Transverse colon (tissue), 4 donors: Measurements from ENCODE around the gene ZNF280A. TPM values are rescaled to one million over a fixed set of nuclear protein-coding genes. Genes with fewer than 3 reads are reported as not detected.

Experiments used
- DNase-seq: peaks from one replicate; pipeline ENCODE4 v3.0.0-alpha.2; 2019
- H3K27ac ChIP-seq, 4 donors: fragments of 200-600 bp; sonication (generic); 2 replicates each; pipeline ENCODE4 v1.5.1; 2016 to 2018; ENCODE audit warnings: inconsistent platforms in 4 of 4
- H3K27me3 ChIP-seq: fragments of 200-600 bp; sonication (generic); 2 replicates; pipeline ENCODE4 v1.5.1; 2017; ENCODE audit warnings: inconsistent platforms
- H3K36me3 ChIP-seq, 4 donors: fragments of 200-600 bp; sonication (generic); 2 replicates each; pipeline ENCODE4 v1.5.1; 2017 to 2019; ENCODE audit warnings: inconsistent platforms in 4 of 4
- H3K4me1 ChIP-seq, 4 donors: fragments of 200-600 bp; sonication (generic); 2 replicates each; pipeline ENCODE4 v1.5.1; 2017 to 2020; ENCODE audit warnings: inconsistent platforms in 4 of 4
- H3K4me3 ChIP-seq, 4 donors: fragments of 200-600 bp; sonication (generic); 1 replicate in 1 of 4; 2 replicates in 3 of 4; pipeline versions ENCODE4 v1.5.1 to v1.6.1; 2017 to 2019; ENCODE audit warnings: inconsistent platforms in 4 of 4
- H3K9me3 ChIP-seq, 2 donors: fragments of 200-600 bp; sonication (generic); 2 replicates each; pipeline ENCODE4 v1.5.1; 2017 to 2019; ENCODE audit warnings: inconsistent platforms in 2 of 2
- CTCF ChIP-seq, 5 experiments: fragments of 200-600 bp in 3 of 5; fragments of 450-650 bp in 2 of 5; sonication (generic) in 3 of 5; IDR thresholded peaks; 1 replicate in 2 of 5; 2 replicates in 3 of 5; pipeline ENCODE4 v1.5.1; 2016 to 2017; ENCODE audit warnings: antibody characterized with exemption in 5 of 5, inconsistent platforms in 3 of 5, mild to moderate bottlenecking in 2 of 5, moderate library complexity in 1 of 5
- EP300 ChIP-seq: sonication (generic); formaldehyde crosslinking; IDR thresholded peaks from one replicate; pipeline ENCODE4 v1.6.1; 2017; ENCODE audit warnings: antibody characterized with exemption, low read depth
- POLR2A ChIP-seq: fragments of 450-650 bp; IDR thresholded peaks from one replicate; pipeline ENCODE4 v1.6.1; 2016; ENCODE audit warnings: antibody characterized with exemption, mild to moderate bottlenecking, moderate library complexity
- POLR2AphosphoS5 ChIP-seq, 3 donors: sonication (generic); formaldehyde crosslinking; IDR thresholded peaks; one replicate each; pipeline ENCODE4 v1.6.1; 2016; ENCODE audit warnings: antibody characterized with exemption in 3 of 3
- WGBS, 2 donors: methylation state at CpG; one replicate each; pipeline ENCODE4 v1.1.5; 2018; ENCODE audit warnings: low coverage in 1 of 2; 5-methylcytosine and 5-hydroxymethylcytosine counted together
- in situ Hi-C, 4 donors: fragments of 200-750 bp; cut with MboI; loops; one replicate each; pipeline versions ENCODE4 v1.15.0 to v1.15.1; 2017; ENCODE audit warnings: low sequenced_read_pairs in 3 of 4, low pct_ligation_motif_present in 1 of 4, low pct_unique_long_range_greater_than_20kb in 1 of 4
- intact Hi-C: fragments of 100-400 bp; cut with DNase I; formaldehyde crosslinking; loops from one replicate; pipeline ENCODE4 v1.15.1; 2023; ENCODE audit warnings: low total_unique reads
- total RNA-seq, 4 donors: library from RNA; depleted of rRNA; stranded (reverse); fragments of >200 nt; gene quantifications; one replicate each; pipeline ENCODE4 v1.1.0, GENCODE V29; 2016

The ZNF280A gene, protein sequence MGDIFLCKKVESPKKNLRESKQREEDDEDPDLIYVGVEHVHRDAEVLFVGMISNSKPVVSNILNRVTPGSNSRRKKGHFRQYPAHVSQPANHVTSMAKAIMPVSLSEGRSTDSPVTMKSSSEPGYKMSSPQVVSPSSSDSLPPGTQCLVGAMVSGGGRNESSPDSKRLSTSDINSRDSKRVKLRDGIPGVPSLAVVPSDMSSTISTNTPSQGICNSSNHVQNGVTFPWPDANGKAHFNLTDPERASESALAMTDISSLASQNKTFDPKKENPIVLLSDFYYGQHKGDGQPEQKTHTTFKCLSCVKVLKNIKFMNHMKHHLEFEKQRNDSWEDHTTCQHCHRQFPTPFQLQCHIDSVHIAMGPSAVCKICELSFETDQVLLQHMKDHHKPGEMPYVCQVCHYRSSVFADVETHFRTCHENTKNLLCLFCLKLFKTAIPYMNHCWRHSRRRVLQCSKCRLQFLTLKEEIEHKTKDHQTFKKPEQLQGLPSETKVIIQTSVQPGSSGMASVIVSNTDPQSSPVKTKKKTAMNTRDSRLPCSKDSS
- not detected for total RNA-seq

DNA sequence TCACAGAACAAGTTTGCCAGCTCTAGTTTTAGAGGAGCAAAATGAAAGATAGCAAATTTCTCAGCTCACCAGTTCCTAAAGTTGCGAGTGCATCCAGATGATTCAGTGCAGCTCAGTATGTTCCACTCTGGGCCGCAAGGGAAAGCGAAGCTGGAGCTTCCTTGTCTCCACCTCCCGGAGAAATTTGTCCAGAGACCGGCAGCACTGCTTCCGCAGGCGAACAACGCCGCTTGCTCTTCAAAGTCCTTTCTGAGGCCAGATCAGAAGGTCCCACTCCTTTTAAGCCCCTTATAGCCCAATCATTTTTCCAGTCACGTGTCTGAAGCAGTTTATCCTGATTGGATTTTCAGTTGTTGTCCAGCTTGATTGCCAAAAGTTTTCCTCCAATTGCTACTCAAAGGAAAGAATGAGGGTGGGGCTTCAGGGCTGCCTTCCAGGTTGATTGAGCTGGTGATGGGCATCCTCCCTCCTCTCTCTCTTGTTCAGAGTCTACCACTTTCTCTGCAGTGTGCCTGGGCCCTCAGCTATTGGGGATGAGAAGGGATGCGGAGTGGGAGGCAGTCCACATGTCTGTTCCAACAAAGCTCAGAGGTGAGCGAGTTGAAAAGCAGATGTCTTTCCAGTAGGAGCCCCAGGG is at the start of gene ZNF280A:
TSS of gene ZNF280A (minus strand) at position 251 of the 637 bp plus-strand sequence. CDS start 4,640 bp downstream, outside the sequence.
- H3K4me3 ChIP-seq: no peak within 1 kb of the TSS
- no peaks in the 10 kb centered on the region for H3K9me3 ChIP-seq
- H3K4me1 ChIP-seq: no peaks in the 10 kb centered on the region
- no peak for DNase-seq
- in situ Hi-C loops: no loop called here
- H3K27me3 ChIP-seq: peaks cover 17% of the 10 kb centered on the region
- no peak within 1 kb of the TSS for H3K27ac ChIP-seq
- no peaks in the 10 kb centered on the region for H3K36me3 ChIP-seq
- no peak for TF ChIP-seq CTCF (IDR thresholded peaks at IDR 0.05)
- no peak for TF ChIP-seq POLR2A
- no peak for TF ChIP-seq POLR2AphosphoS5 (IDR thresholded peaks at IDR 0.05)
- no peak for TF ChIP-seq EP300
- intact Hi-C loops: no loop called here
- WGBS, 2 donors: 76% methylated on average over 12 of the region's 12 CpGs; no CpG with 5 or more reads in 1 of the 2 donors

DNA sequence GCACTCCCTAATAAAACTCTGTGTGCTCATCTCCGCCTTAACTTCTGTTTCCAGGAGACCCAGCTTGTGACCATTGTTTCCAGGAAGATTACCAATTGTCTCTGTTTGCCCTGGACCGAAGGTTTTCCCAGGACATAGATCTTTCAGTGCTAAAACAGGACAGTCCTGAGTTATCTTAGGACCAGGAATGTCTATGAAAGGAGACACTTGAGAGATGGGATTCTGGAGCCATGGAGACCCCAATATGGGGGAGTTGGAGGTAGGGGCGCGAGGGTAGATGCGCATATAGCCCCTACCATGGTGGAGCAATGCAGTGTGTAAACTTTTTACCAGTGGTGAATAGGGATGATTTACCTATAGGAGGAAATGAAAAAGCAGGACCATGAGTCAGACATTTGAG is 49.1 kb upstream of the ZNF280A start:
- Histone ChIP-seq H3K27ac (no peak overlapping the region), H3K9me3 (no peaks in the 10 kb centered on the region), H3K4me3 (no peak overlapping the region), H3K36me3 (no peaks in the 10 kb centered on the region), H3K27me3 (peaks cover 23% of the 10 kb centered on the region), H3K4me1 (no peaks in the 10 kb centered on the region)
- in situ Hi-C loops: no loop called here
- 73 to 88% methylated on average over 4 to 5 of the region's 5 CpGs for WGBS, 2 donors
- intact Hi-C loops: no loop called here
- DNase-seq: no peak
- no peak for TF ChIP-seq POLR2AphosphoS5 (IDR thresholded peaks at IDR 0.05)
- TF ChIP-seq CTCF (IDR thresholded peaks at IDR 0.05): no peak
- TF ChIP-seq POLR2A: no peak
- TF ChIP-seq EP300: no peak

GRCh38 chr22:22565981-22566380 is 45.9 kb upstream of the ZNF280A start:
- H3K9me3 ChIP-seq: no peaks in the 10 kb centered on the region
- H3K27ac ChIP-seq: no peak overlapping the region
- H3K36me3 ChIP-seq: no peaks in the 10 kb centered on the region
- whole genome bisulfite sequencing, 2 donors: 88 to 100% methylated on average over 1 to 2 of the region's 2 CpGs
- peaks cover 23% of the 10 kb centered on the region for H3K27me3 ChIP-seq
- intact Hi-C loops (no loop called here), in situ Hi-C loops (no loop called here)
- no peak for DNase-seq
- no peak for TF ChIP-seq POLR2A
- TF ChIP-seq POLR2AphosphoS5 (IDR thresholded peaks at IDR 0.05): no peak
- TF ChIP-seq CTCF (IDR thresholded peaks at IDR 0.05): no peak
- no peak overlapping the region for H3K4me3 ChIP-seq
- H3K4me1 ChIP-seq: no peaks in the 10 kb centered on the region

GRCh38 chr22:22558972-22559603 is 39.0 kb upstream of the ZNF280A start, which contains the start of gene PRAME:
PRAME (minus strand) TSS chr22:22559265; CDS start chr22:22556832, 2,433 bp downstream.
- intact Hi-C loops (no loop called here), in situ Hi-C loops (no loop called here)
- no peaks in the 10 kb centered on the region for H3K27me3 ChIP-seq
- no peaks in the 10 kb centered on the region for H3K9me3 ChIP-seq
- no peak within 1 kb of the TSS for H3K27ac ChIP-seq
- DNase-seq: peak; percentile 72
- no peaks in the 10 kb centered on the region for H3K4me1 ChIP-seq
- TF ChIP-seq POLR2AphosphoS5 (IDR thresholded peaks at IDR 0.05): no peak
- peak; percentile 40 to 61 (median 51) for TF ChIP-seq CTCF (IDR thresholded peaks at IDR 0.05)
- H3K4me3 ChIP-seq: no peak within 1 kb of the TSS
- no peaks in the 10 kb centered on the region for H3K36me3 ChIP-seq
- 50% methylated on average over 32 of the region's 32 CpGs; no CpG with 5 or more reads in 1 of the 2 donors for WGBS, 2 donors
